K562 (cell line): Measurements from ENCODE around the gene FUZ. TPM values are rescaled to one million over a fixed set of nuclear protein-coding genes. Genes with fewer than 3 reads are reported as not detected.
A peak's percentile ranks its signal among the peaks of the same experiment; 100 is the strongest.

Experiments used
- ATAC-seq: fragments of 200-7000 bp; cut with Tn5 transposase; 3 replicates; pipeline ENCODE4 v1.9.1; 2020; ENCODE audit warnings: moderate library complexity
- BruUV-seq: library from RNA; stranded (reverse); fragments of 400-500 nt; replicated peaks from 2 replicates; lab custom pipeline; 2021; lab: Mats Ljungman, UMichigan
- CTCF ChIA-PET: fragments of 300-600 bp; formaldehyde crosslinking; extraction: SDS; loops from one replicate; lab custom pipeline; 2021; ENCODE audit warnings: low intra/inter-chr PET ratio; lab: Yijun Ruan, JAX
- POLR2A ChIA-PET: fragments of 300-600, 350-650 bp; sonication (Branson Sonifier 250); formaldehyde crosslinking; extraction: SDS; loops from one replicate; lab custom pipeline; 2021; ENCODE audit warnings: antibody characterized with exemption, inconsistent platforms; lab: Yijun Ruan, JAX
- DNase-seq, 4 experiments: peaks; one replicate each; pipeline versions ENCODE4 v3.0.0 to v3.0.0-alpha.2; 2011 to 2018; ENCODE audit warnings: low spot score in 3 of 4, mixed read lengths in 3 of 4; ENCODE audit errors: extremely low read depth in 1 of 4
- FAIRE-seq: peaks from 2 replicates; lab custom pipeline; 2011; peaks lifted over from hg19 to GRCh38; lab: Jason Lieb, UNC
- H2AFZ ChIP-seq: 2 replicates; pipeline ENCODE4 v1.6.0; 2011; ENCODE audit warnings: low read depth, low read length, control low read depth, inconsistent platforms
- H3K27ac ChIP-seq: fragments of 200-600 bp; 3 replicates; pipeline ENCODE4 v1.8.0; 2011; ENCODE audit warnings: low read depth, mild to moderate bottlenecking, control low read depth, inconsistent platforms, low read length, moderate library complexity, mixed read lengths; ENCODE audit errors: extremely low read depth
- H3K27me3 ChIP-seq, 2 experiments: fragments of 300-600 bp in 1 of 2; 2 replicates in 1 of 2; 3 replicates in 1 of 2; pipeline versions ENCODE4 v1.6.0 to v1.8.0; 2011; ENCODE audit warnings: inconsistent platforms in 2 of 2, low read length in 2 of 2, mild to moderate bottlenecking in 1 of 2, mixed read lengths in 1 of 2, moderate library complexity in 1 of 2; ENCODE audit not compliant: control insufficient read depth in 2 of 2, insufficient read depth in 2 of 2
- H3K36me3 ChIP-seq: fragments of 300-600 bp; 3 replicates; pipeline ENCODE4 v1.8.0; 2011; ENCODE audit warnings: mild to moderate bottlenecking, low read length, inconsistent platforms; ENCODE audit not compliant: control insufficient read depth, insufficient read depth
- H3K4me1 ChIP-seq, 2 experiments: fragments of 200-600 bp in 1 of 2; replicated peaks in 1 of 2; 2 replicates in 1 of 2; 3 replicates in 1 of 2; pipeline versions ENCODE4 v1.5.1 to v1.8.0; 2011; ENCODE audit warnings: inconsistent platforms in 2 of 2, low read length in 2 of 2, mild to moderate bottlenecking in 1 of 2, mixed read lengths in 1 of 2, moderate library complexity in 1 of 2; ENCODE audit not compliant: control insufficient read depth in 2 of 2, insufficient read depth in 2 of 2
- H3K4me2 ChIP-seq: 2 replicates; pipeline ENCODE4 v1.6.1; 2011; ENCODE audit warnings: low read length, control low read depth, inconsistent platforms, mixed read lengths; ENCODE audit not compliant: insufficient read depth
- H3K4me3 ChIP-seq: fragments of 200-600 bp; sonication (generic), shearing (Covaris generic); 2 replicates; pipeline ENCODE4 v1.5.1; 2016; ENCODE audit warnings: control low read depth, inconsistent platforms
- H3K79me2 ChIP-seq: fragments of 200-600 bp; 3 replicates; pipeline ENCODE4 v1.8.0; 2011; ENCODE audit warnings: low read length, inconsistent platforms; ENCODE audit not compliant: control insufficient read depth, insufficient read depth
- H3K9ac ChIP-seq, 2 experiments: 2 replicates each; pipeline versions ENCODE4 v1.6.0 to v1.6.1; 2011; ENCODE audit warnings: low read depth in 2 of 2, low read length in 2 of 2, control low read depth in 1 of 2, inconsistent platforms in 1 of 2, mild to moderate bottlenecking in 1 of 2, mixed read lengths in 1 of 2; ENCODE audit not compliant: insufficient read depth in 1 of 2
- H3K9me1 ChIP-seq: one replicate; pipeline ENCODE4 v1.6.0; 2011; ENCODE audit warnings: inconsistent platforms, mild to moderate bottlenecking, low read length, moderate library complexity; ENCODE audit not compliant: control insufficient read depth, insufficient read depth
- H3K9me3 ChIP-seq: replicated peaks from 2 replicates; pipeline ENCODE4 v1.5.1; 2011; ENCODE audit warnings: low read depth, low read length, inconsistent platforms; ENCODE audit not compliant: control insufficient read depth, insufficient read depth
- H4K20me1 ChIP-seq: replicated peaks from 2 replicates; pipeline ENCODE4 v1.6.1; 2011; ENCODE audit warnings: low read length, inconsistent platforms, mixed read lengths; ENCODE audit not compliant: control insufficient read depth, insufficient read depth
- AFF1 ChIP-seq, 2 experiments: fragments of 450-650 bp; IDR thresholded peaks; 2 replicates each; pipeline ENCODE4 v1.6.1; 2018; ENCODE audit warnings: mild to moderate bottlenecking in 2 of 2, low read depth in 1 of 2; ENCODE audit not compliant: partially characterized antibody in 2 of 2
- BRF2 ChIP-seq: IDR thresholded peaks from 3 replicates; pipeline ENCODE4 v1.6.1; 2011; ENCODE audit warnings: borderline replicate concordance, mild to moderate bottlenecking; ENCODE audit not compliant: insufficient read length, insufficient read depth
- FOXK1 ChIP-seq: sonication (generic); formaldehyde crosslinking; IDR thresholded peaks from 2 replicates; pipeline ENCODE4 v1.8.0; 2022; ENCODE audit warnings: missing genetic modification reagents, mild to moderate bottlenecking, borderline replicate concordance
- HDGF ChIP-seq: fragments of 450-650 bp; IDR thresholded peaks from 2 replicates; pipeline ENCODE4 v1.6.1; 2016
- HMBOX1 ChIP-seq: sonication (generic); IDR thresholded peaks from 2 replicates; pipeline ENCODE4 v1.6.1; 2016
- MBD1 ChIP-seq: fragments of 250-450 bp; sonication (Bioruptor Pico); IDR thresholded peaks from 2 replicates; pipeline ENCODE4 v1.8.0; 2022; ENCODE audit warnings: inconsistent platforms
- MTA1 ChIP-seq: fragments of 450-650 bp; IDR thresholded peaks from 2 replicates; pipeline ENCODE4 v1.6.1; 2017; ENCODE audit warnings: borderline replicate concordance
- MTA2 ChIP-seq: fragments of 450-650 bp; IDR thresholded peaks from 2 replicates; pipeline ENCODE4 v1.6.1; 2016; ENCODE audit warnings: low read depth
- NCOR1 ChIP-seq: fragments of 450-650 bp; IDR thresholded peaks from 2 replicates; pipeline ENCODE4 v1.6.1; 2016; ENCODE audit warnings: mild to moderate bottlenecking, moderate library complexity
- NR2C2 ChIP-seq, 2 experiments: fragments of 200-800 bp in 1 of 2; sonication (Bioruptor generic) in 1 of 2; sonication (generic) in 1 of 2; formaldehyde crosslinking in 1 of 2; IDR thresholded peaks; 2 replicates each; pipeline versions ENCODE4 v1.6.1 to v1.8.0; 2016 to 2022; ENCODE audit warnings: mild to moderate bottlenecking in 1 of 2, missing compliant biosample characterization in 1 of 2, missing genetic modification characterization in 1 of 2, missing genetic modification reagents in 1 of 2
- SIN3A ChIP-seq, 2 experiments: fragments of 150-350 bp in 1 of 2; IDR thresholded peaks; 2 replicates each; pipeline ENCODE4 v1.6.1; 2011 to 2016; ENCODE audit warnings: borderline replicate concordance in 2 of 2, low read depth in 2 of 2, low read length in 2 of 2, mild to moderate bottlenecking in 2 of 2, moderate library complexity in 2 of 2; ENCODE audit not compliant: control insufficient read depth in 1 of 2
- ZNF347 ChIP-seq: fragments of 450-650 bp; formaldehyde crosslinking; IDR thresholded peaks from 2 replicates; pipeline ENCODE4 v1.4.0; 2020; ENCODE audit warnings: low read depth, mild to moderate bottlenecking, moderate library complexity
- whole genome bisulfite sequencing: fragments of 100-300 bp; shearing (Covaris generic); methylation state at CpG from one replicate; pipeline ENCODE4 v1.1.6; 2016; ENCODE audit warnings: low coverage, mixed read lengths; ENCODE audit not compliant: insufficient coverage; ENCODE audit errors: missing lambda C conversion rate; 5-methylcytosine and 5-hydroxymethylcytosine counted together
- in situ Hi-C: fragments of 300-500 bp; cut with MboI; formaldehyde crosslinking; loops from 4 replicates; pipeline ENCODE4 v1.15.0; 2018; ENCODE audit warnings: inconsistent platforms, mixed read lengths
- intact Hi-C: fragments of 100-400 bp; cut with micrococcal nuclease; formaldehyde crosslinking; loops from 2 replicates; pipeline ENCODE4 v1.14.2; 2022
- polyA plus RNA-seq, 8 experiments: library from polyadenylated mRNA; depleted of rRNA in 4 of 8; stranded (reverse) in 5 of 8; unstranded in 3 of 8; fragments of >200 nt; fragmentation: Nextera tagmentation in 2 of 8; fragmentation: Illumina TruSeq in 1 of 8; extraction: Ambion mirVana in 2 of 8; extraction: Trizol in 1 of 8; gene quantifications; 2 replicates each; pipeline versions ENCODE4 v1.2.1 to v1.2.3, GENCODE V29; 2011 to 2014; ENCODE audit warnings: inconsistent platforms in 1 of 8, missing spikeins in 1 of 8
- total RNA-seq, 7 experiments: library from RNA; depleted of rRNA in 6 of 7; stranded (reverse); fragments of >200 nt in 6 of 7; fragmentation: Illumina TruSeq in 2 of 7; extraction: Trizol in 2 of 7; gene quantifications; 2 replicates each; pipeline versions ENCODE4 v1.2.1 to v1.2.3, GENCODE V29; 2011 to 2021; ENCODE audit warnings: low replicate concordance in 1 of 7

The FUZ gene
- total and polyA plus RNA-seq, 9 of the 15 experiments (the other 6 are each of a cell fraction or from before 2014, with no cell fraction given): 0.17 to 7.6 (median 3.6) TPM; not detected in 1

- in situ Hi-C loops (no loop called here), intact Hi-C loops (no loop called here)
- 0 out of 2 replicates have a peak, but pooled peaks cover 6% of the 10 kb centered on the region for H3K9me3 ChIP-seq
- peaks cover 39 to 58% of the 10 kb centered on the region in 2 experiments for H3K4me1 ChIP-seq
- 4% methylated on average over 12 of the region's 12 CpGs for WGBS
- DNase-seq (no peak), ATAC-seq (peak; percentile 12), FAIRE-seq (no peak)
- BruUV-seq: TSS peak; percentile 83
- H3K27ac ChIP-seq: peak overlapping the region; percentile 100
- CTCF ChIA-PET: no interaction called here
- peaks cover 11% of the 10 kb centered on the region for H3K9me1 ChIP-seq
- H3K79me2 ChIP-seq: peaks cover 51% of the 10 kb centered on the region
- POLR2A ChIA-PET: interaction anchor here (0.6 to 2.0 kb wide), 22 partner anchors 9 to 174 kb away, joined by 3 to 18 read pairs (median 5); partner anchors contain the start of genes FUZ and PRMT1
- H3K36me3 ChIP-seq: peaks cover 27% of the 10 kb centered on the region
- peak overlapping the region; percentile 97 for H2AFZ ChIP-seq
- peak overlapping the region; percentile 97 to 99 for H3K9ac ChIP-seq
- H3K27me3 ChIP-seq: no peaks in the 10 kb centered on the region
- peak overlapping the region; percentile 92 for H3K4me2 ChIP-seq
- peak overlapping the region; percentile 87 for H3K4me3 ChIP-seq
- H4K20me1 ChIP-seq: peaks cover 11% of the 10 kb centered on the region
- 0 out of 2 replicates have a peak, but pooled peaks have one; percentile 13 for TF ChIP-seq MBD1 (CRISPR knock-in tag)
- no peak for TF ChIP-seq BRF2
- TF ChIP-seq HDGF: peak; percentile 79; the same call in 1 of the 2 replicates
- no peak for TF ChIP-seq MTA1
- TF ChIP-seq SIN3A (IDR thresholded peaks at IDR 0.05; ENCODE audit: borderline replicate concordance in 2 of 2, control insufficient read depth in 1 of 2, low read depth in 2 of 2, low read length in 2 of 2): 0 out of 4 replicates have a peak, but pooled peaks of 1 of the 2 experiments have one; percentile 28
- 0 out of 2 replicates have a peak, but pooled peaks have one; percentile 41 for TF ChIP-seq NR2C2 (CRISPR knock-in tag; IDR thresholded peaks at IDR 0.05)
- TF ChIP-seq NR2C2 (tag; IDR thresholded peaks at IDR 0.05): no peak
- 0 out of 2 replicates have a peak, but pooled peaks have one; percentile 2 for TF ChIP-seq MTA2
- no peak for TF ChIP-seq NCOR1
- TF ChIP-seq FOXK1 (CRISPR knock-in tag): 0 out of 2 replicates have a peak, but pooled peaks have one; percentile 26
- peak in 1 of 2 experiments; percentile 31 for TF ChIP-seq AFF1 (IDR thresholded peaks at IDR 0.05; ENCODE audit: low read depth in 1 of 2, partially characterized antibody in 2 of 2)
- no peak for TF ChIP-seq ZNF347 (CRISPR knock-in tag)
- 0 out of 2 replicates have a peak, but pooled peaks have one; percentile 5 for TF ChIP-seq HMBOX1
Measured at GRCh38 chr19:49850221-49850486, 37.1 kb upstream of the FUZ start.
